ENCODE results near the gene NELFA. TPM values are rescaled to one million over a fixed set of nuclear protein-coding genes. Genes with fewer than 3 reads are reported as not detected.

The NELFA gene
- total and polyA plus RNA-seq, 8 donors: 5.8 to 82.9 (median 20.1) TPM

GRCh38 chr4:2047781-2048581 lies 39.2 kb upstream of the NELFA start:
- TF ChIP-seq POLR2AphosphoS5 (IDR thresholded peaks at IDR 0.05): no peak
- no peak for TF ChIP-seq POLR2A (IDR thresholded peaks at IDR 0.05)
- TF ChIP-seq EP300 (IDR thresholded peaks at IDR 0.05): no peak
- TF ChIP-seq CTCF (IDR thresholded peaks at IDR 0.05): no peak
- intact Hi-C loops (cut with DNase I; ENCODE audit: low total_unique reads): no loop called here
- Histone ChIP-seq H3K4me3 (no peak overlapping the region), H3K27ac (no peak overlapping the region), H3K27me3 (peaks cover 0 to 74% (median 17%) of the 10 kb centered on the region in 3 donors), H3K9me3 (peaks cover 0 to 5% (median 0%) of the 10 kb centered on the region in 4 donors), H3K36me3 (no peaks in the 10 kb centered on the region), H3K4me1 (peaks cover 0 to 7% (median 4%) of the 10 kb centered on the region in 4 donors)
- peak in 1 of 2 donors; percentile 16 for DNase-seq
- 85 to 93% (median 91%) methylated on average over 18 to 25 of the region's 25 CpGs for WGBS, 5 donors

DNA sequence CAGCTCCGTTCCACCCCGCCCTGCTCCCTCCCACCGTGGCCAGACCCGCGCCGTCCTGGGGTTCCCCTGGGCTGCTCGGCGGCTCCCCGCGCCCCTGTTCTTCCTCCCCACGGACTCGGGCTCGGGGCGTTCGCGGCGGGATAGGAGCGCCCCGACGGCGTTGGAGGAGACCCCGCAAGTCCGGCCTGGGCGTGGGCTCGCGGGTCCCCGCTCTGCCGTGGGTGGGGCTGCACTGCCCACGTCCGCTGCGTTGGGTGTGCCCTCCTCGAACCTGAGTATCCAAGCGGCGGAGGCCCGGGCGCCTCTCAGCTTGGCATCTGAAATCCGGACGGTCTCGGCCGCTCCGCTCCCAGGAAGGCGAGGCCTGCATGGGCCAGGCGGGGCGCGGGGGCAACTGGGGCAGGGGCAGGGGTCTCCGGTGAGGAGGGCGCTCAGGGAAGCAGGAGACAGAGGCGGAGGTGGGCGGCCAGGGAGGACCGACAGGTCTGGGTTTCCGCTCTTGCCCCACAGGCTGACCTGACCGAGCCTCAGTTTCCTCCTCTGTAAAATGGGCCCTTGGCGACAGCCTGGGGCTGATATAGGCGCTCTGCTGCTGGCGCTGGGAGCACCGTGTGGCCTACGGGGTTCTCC lies 38.4 kb upstream of the NELFA start:
- Histone ChIP-seq H3K36me3 (no peaks in the 10 kb centered on the region), H3K27ac (no peak overlapping the region), H3K9me3 (peaks cover 0 to 5% (median 0%) of the 10 kb centered on the region in 4 donors), H3K4me1 (peaks cover 7 to 16% (median 11%) of the 10 kb centered on the region in 4 donors), H3K27me3 (peaks cover 0 to 74% (median 25%) of the 10 kb centered on the region in 3 donors), H3K4me3 (no peak overlapping the region)
- no peak for DNase-seq
- intact Hi-C loops (cut with DNase I; ENCODE audit: low total_unique reads): no loop called here
- 30 to 97% (median 31%) methylated on average over 8 to 57 of the region's 57 CpGs for WGBS, 5 donors
- TF ChIP-seq EP300 (IDR thresholded peaks at IDR 0.05): no peak
- TF ChIP-seq POLR2AphosphoS5 (IDR thresholded peaks at IDR 0.05): no peak
- TF ChIP-seq CTCF (IDR thresholded peaks at IDR 0.05): no peak
- no peak for TF ChIP-seq POLR2A (IDR thresholded peaks at IDR 0.05)

DNA sequence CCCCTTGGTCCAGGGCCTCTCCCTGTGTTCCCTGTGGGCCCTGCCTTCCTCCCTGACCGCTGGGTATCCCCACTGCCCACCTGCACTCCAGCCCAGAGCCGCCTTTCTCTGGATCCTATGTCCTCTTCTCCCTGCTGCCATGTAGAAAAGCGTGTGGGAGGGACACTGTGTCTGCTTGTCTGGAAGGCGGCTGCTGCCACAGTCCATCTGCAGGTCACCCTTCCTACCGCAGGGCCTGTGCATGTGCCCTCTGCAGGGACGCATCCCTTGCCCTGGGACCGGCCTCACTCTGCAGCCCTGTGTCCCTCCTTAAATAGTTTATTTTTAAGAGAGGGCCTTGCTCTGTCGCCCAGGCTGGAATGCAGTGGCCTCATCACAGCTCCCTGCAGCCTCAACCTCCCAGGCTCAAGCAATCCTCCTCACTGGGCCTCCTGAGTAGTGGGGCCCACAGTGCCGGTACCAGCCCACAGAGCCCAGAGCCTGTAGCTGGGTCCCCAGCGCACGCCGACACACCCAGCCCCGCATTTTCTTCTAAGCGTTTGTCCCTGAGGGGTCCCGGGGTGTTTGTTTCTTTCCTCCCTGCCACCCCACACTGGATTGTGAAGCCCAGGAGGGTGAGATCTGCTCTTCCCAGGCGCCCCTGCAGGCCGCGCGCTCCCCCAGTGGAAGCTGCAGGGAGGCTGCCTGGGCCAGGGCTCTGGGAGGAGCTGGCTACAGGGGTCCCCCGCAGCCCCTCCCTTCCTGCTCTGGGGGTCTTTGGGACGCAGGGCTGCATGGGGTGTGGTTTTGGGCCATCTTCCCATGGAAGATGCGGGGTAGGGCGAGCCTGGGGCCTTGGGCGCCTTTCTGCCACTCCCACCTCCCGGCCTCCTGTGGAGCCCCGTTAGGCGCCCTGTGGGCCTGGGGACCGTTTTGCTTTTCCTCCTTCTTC lies 37.5 kb upstream of the NELFA start:
- intact Hi-C loops (cut with DNase I; ENCODE audit: low total_unique reads): no loop called here

More for the DNA sequence above, 37.5 kb upstream of the NELFA start:
- Histone ChIP-seq H3K9me3 (peaks cover 0 to 5% (median 0%) of the 10 kb centered on the region in 4 donors), H3K4me1 (peaks cover 13 to 24% (median 20%) of the 10 kb centered on the region in 4 donors), H3K27ac (no peak overlapping the region), H3K27me3 (peaks cover 5 to 74% (median 32%) of the 10 kb centered on the region in 3 donors), H3K36me3 (no peaks in the 10 kb centered on the region), H3K4me3 (no peak overlapping the region)
- DNase-seq: no peak
- no peak for TF ChIP-seq EP300 (IDR thresholded peaks at IDR 0.05)
- no peak for TF ChIP-seq POLR2A (IDR thresholded peaks at IDR 0.05)
- TF ChIP-seq CTCF (IDR thresholded peaks at IDR 0.05): no peak
- TF ChIP-seq POLR2AphosphoS5 (IDR thresholded peaks at IDR 0.05): no peak
- 61 to 72% (median 68%) methylated on average over 26 to 28 of the region's 28 CpGs for WGBS, 5 donors
